Smooth muscle cell (in vitro differentiated cells): ENCODE data around the gene RNF141. TPM values are rescaled to one million over a fixed set of nuclear protein-coding genes. Genes with fewer than 3 reads are reported as not detected.

Experiments used
- DNase-seq: peaks from one replicate; lab custom pipeline; 2025; ENCODE audit not compliant: unreplicated experiment; lab: John Stamatoyannopoulos, UW
- H2AFZ ChIP-seq: fragments of 200-600 bp; sonication (generic); 2 replicates; pipeline ENCODE4 v1.6.0; 2016; ENCODE audit warnings: antibody characterized with exemption, low read depth, mild to moderate bottlenecking
- H3F3A ChIP-seq: fragments of 200-600 bp; sonication (generic); 2 replicates; pipeline ENCODE4 v1.6.0; 2017; ENCODE audit warnings: antibody characterized with exemption, low read depth
- H3K27ac ChIP-seq: fragments of 200-600 bp; sonication (generic); 2 replicates; pipeline ENCODE4 v1.5.1; 2016; ENCODE audit warnings: low read depth, mild to moderate bottlenecking
- H3K27me3 ChIP-seq: fragments of 200-600 bp; sonication (generic); 2 replicates; pipeline ENCODE4 v1.6.1; 2016; ENCODE audit warnings: low read depth, mild to moderate bottlenecking
- H3K36me3 ChIP-seq: fragments of 200-600 bp; sonication (generic); 2 replicates; pipeline ENCODE4 v1.5.1; 2016; ENCODE audit warnings: low read depth
- H3K4me1 ChIP-seq: fragments of 200-600 bp; sonication (generic); 2 replicates; pipeline ENCODE4 v1.5.1; 2016; ENCODE audit warnings: low read depth
- H3K4me2 ChIP-seq: fragments of 200-600 bp; sonication (generic); 2 replicates; pipeline ENCODE4 v1.6.0; 2016; ENCODE audit warnings: mild to moderate bottlenecking
- H3K4me3 ChIP-seq: fragments of 200-600 bp; sonication (generic); 2 replicates; pipeline ENCODE4 v1.5.1; 2016; ENCODE audit warnings: mild to moderate bottlenecking
- H3K79me2 ChIP-seq: fragments of 200-600 bp; sonication (generic); 2 replicates; pipeline ENCODE4 v1.6.0; 2016; ENCODE audit warnings: low read depth, mild to moderate bottlenecking
- H3K9ac ChIP-seq: fragments of 200-600 bp; sonication (generic); 2 replicates; pipeline ENCODE4 v1.6.0; 2016; ENCODE audit warnings: low read depth
- H3K9me3 ChIP-seq: fragments of 200-600 bp; sonication (generic); replicated peaks from 2 replicates; pipeline ENCODE4 v1.5.1; 2016; ENCODE audit warnings: low read depth
- H4K20me1 ChIP-seq: fragments of 200-600 bp; sonication (generic); 2 replicates; pipeline ENCODE4 v1.6.0; 2016; ENCODE audit warnings: low read depth
- WGBS: methylation state at CpG from one replicate; pipeline ENCODE4 v1.1.7; 2016; ENCODE audit warnings: low lambda C conversion rate; 5-methylcytosine and 5-hydroxymethylcytosine counted together
- polyA plus RNA-seq: library from polyadenylated mRNA; unstranded; fragments of >200 nt; fragmentation: Nextera tagmentation; extraction: Ambion mirVana; gene quantifications from 2 replicates; pipeline ENCODE4 v1.2.1, GENCODE V29; 2016
- total RNA-seq: library from RNA; depleted of rRNA; stranded (reverse); fragments of >200 nt; gene quantifications from 2 replicates; pipeline ENCODE4 v1.2.3, GENCODE V29; 2014
- TF ChIP-seq, protein P1 (sequence below): fragments of 200-600 bp; sonication (generic); IDR thresholded peaks from 2 replicates; pipeline ENCODE4 v1.5.1; 2017; ENCODE audit warnings: borderline replicate concordance, mild to moderate bottlenecking, antibody characterized with exemption; ENCODE audit not compliant: insufficient read depth, poor library complexity, severe bottlenecking

RNF141 gene
- total and polyA plus RNA-seq, 2 experiments from 2014 or later, result 16.2 to 24.4 TPM

DNA sequence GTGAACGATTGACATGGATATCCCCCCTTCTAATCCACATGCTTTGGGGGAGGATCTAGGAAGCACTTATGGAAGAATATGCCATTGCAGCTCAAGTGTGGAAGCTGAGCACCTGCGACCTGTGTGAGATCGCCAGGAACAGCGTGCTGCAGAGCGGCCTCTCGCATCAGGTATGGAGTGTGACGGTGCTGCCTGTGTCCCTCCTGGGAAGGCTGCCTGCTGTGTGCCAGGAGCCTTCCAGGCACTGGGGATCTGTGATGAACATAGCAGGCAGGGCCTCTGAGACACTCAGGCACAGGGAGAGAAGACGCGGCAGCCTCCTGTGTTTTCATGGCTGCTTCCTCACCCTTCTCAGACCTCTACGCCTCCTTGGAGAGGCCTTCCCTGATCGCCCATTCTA lies 36.5 kb downstream of the RNF141 start:
- Histone ChIP-seq H3K79me2 (no peaks in the 10 kb centered on the region), H3F3A (no peaks in the 10 kb centered on the region), H2AFZ (no peak overlapping the region), H3K4me3 (no peak overlapping the region), H3K9ac (no peak overlapping the region), H3K27me3 (no peaks in the 10 kb centered on the region), H3K4me2 (no peak overlapping the region), H3K9me3 (no peaks in the 10 kb centered on the region), H3K36me3 (no peaks in the 10 kb centered on the region), H3K27ac (no peak overlapping the region), H4K20me1 (no peaks in the 10 kb centered on the region), H3K4me1 (no peaks in the 10 kb centered on the region)
- no peak for DNase-seq
- TF ChIP-seq, protein P1, sequence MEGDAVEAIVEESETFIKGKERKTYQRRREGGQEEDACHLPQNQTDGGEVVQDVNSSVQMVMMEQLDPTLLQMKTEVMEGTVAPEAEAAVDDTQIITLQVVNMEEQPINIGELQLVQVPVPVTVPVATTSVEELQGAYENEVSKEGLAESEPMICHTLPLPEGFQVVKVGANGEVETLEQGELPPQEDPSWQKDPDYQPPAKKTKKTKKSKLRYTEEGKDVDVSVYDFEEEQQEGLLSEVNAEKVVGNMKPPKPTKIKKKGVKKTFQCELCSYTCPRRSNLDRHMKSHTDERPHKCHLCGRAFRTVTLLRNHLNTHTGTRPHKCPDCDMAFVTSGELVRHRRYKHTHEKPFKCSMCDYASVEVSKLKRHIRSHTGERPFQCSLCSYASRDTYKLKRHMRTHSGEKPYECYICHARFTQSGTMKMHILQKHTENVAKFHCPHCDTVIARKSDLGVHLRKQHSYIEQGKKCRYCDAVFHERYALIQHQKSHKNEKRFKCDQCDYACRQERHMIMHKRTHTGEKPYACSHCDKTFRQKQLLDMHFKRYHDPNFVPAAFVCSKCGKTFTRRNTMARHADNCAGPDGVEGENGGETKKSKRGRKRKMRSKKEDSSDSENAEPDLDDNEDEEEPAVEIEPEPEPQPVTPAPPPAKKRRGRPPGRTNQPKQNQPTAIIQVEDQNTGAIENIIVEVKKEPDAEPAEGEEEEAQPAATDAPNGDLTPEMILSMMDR, result no peak
- WGBS, result 97% methylated on average over 11 of the region's 11 CpGs

DNA sequence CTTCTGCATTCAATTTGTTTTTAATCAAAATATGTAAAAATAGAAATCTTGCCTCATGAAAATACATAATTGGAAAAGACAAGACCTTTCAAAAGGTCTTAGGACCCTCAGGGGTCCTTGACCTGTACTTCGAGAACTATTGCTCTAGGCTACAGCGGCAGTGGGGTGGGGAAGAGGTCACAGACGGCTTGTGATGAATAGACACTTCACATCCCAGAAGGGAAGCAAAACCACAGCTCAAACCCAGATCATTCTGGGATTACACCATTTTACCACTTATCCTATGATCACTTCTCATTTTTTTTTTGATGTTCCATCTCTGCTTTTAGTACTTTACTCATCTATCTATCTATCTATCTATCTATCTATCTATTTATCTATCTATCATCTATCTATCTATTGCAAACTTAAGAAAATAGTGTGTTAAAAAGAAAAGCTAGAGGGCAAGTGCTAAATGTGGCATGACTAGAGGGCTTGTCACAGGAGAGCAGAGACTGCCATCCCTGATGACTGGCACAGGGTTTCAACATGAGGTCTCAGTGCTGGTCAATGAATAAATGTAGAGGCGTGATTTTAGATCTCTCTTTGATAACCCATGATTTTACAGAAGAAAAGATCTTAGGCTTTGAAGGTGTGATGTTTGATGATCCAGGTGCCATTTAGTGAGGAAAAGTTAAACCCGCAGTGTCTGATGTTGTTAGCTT lies 37.1 kb downstream of the RNF141 start:
- 90% methylated on average over 5 of the region's 5 CpGs for WGBS
- no peaks in the 10 kb centered on the region for H3F3A ChIP-seq
- H3K9ac ChIP-seq, result no peak overlapping the region
- no peaks in the 10 kb centered on the region for H3K9me3 ChIP-seq
- no peaks in the 10 kb centered on the region for H3K36me3 ChIP-seq
- H3K4me1 ChIP-seq, result no peaks in the 10 kb centered on the region
- H3K4me2 ChIP-seq, result no peak overlapping the region
- TF ChIP-seq, protein P1, result no peak
- H2AFZ ChIP-seq, result no peak overlapping the region
- no peaks in the 10 kb centered on the region for H3K27me3 ChIP-seq
- no peak overlapping the region for H3K4me3 ChIP-seq
- H4K20me1 ChIP-seq, result no peaks in the 10 kb centered on the region
- no peaks in the 10 kb centered on the region for H3K79me2 ChIP-seq
- no peak overlapping the region for H3K27ac ChIP-seq
- DNase-seq, result no peak

GRCh38 chr11:10503221-10503620 lies 37.8 kb downstream of the RNF141 start:
- no peaks in the 10 kb centered on the region for H3K79me2 ChIP-seq
- DNase-seq, result no peak
- H3K9me3 ChIP-seq, result no peaks in the 10 kb centered on the region
- H3K9ac ChIP-seq, result no peak overlapping the region
- H3K27me3 ChIP-seq, result no peaks in the 10 kb centered on the region
- H2AFZ ChIP-seq, result no peak overlapping the region
- H3K27ac ChIP-seq, result no peak overlapping the region
- H3K4me3 ChIP-seq, result no peak overlapping the region
- H3F3A ChIP-seq, result no peaks in the 10 kb centered on the region
- no peaks in the 10 kb centered on the region for H4K20me1 ChIP-seq
- H3K4me2 ChIP-seq, result no peak overlapping the region
- no peaks in the 10 kb centered on the region for H3K4me1 ChIP-seq
- no peaks in the 10 kb centered on the region for H3K36me3 ChIP-seq
- WGBS, result 95% methylated on average over 2 of the region's 2 CpGs
- TF ChIP-seq, protein P1, result no peak

DNA sequence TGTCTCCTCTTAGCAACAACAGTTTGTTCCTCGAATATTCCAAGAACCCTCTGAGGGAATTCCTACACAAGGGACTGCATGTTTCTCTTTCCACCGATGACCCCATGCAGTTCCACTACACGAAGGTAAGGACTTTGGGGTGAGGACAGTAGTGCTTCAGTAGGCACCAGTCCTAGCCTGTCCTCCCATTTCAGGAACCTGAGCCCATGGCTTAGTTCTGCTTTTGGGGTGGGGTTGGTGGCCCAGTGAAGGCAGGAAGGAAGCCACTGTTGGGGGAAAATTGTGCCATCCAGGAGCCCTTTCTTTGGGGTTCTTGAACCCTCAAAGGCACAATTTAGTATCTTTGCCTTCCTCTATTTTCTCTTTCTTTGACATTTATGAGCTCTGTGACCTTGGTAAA lies 38.2 kb downstream of the RNF141 start:
- H3K9me3 ChIP-seq, result no peaks in the 10 kb centered on the region
- DNase-seq, result no peak
- H3K4me2 ChIP-seq, result no peak overlapping the region
- H4K20me1 ChIP-seq, result no peaks in the 10 kb centered on the region
- H3K9ac ChIP-seq, result no peak overlapping the region
- no peaks in the 10 kb centered on the region for H3K36me3 ChIP-seq
- H3K79me2 ChIP-seq, result no peaks in the 10 kb centered on the region
- H3K4me3 ChIP-seq, result no peak overlapping the region
- no peak overlapping the region for H3K27ac ChIP-seq
- no peaks in the 10 kb centered on the region for H3F3A ChIP-seq
- no peaks in the 10 kb centered on the region for H3K4me1 ChIP-seq
- whole genome bisulfite sequencing, result 98% methylated on average over 3 of the region's 3 CpGs
- H2AFZ ChIP-seq, result no peak overlapping the region
- TF ChIP-seq, protein P1, result no peak
- no peaks in the 10 kb centered on the region for H3K27me3 ChIP-seq
